Neural cell (in vitro differentiated cells): ENCODE measurements around the gene BIRC7. TPM values are rescaled to one million over a fixed set of nuclear protein-coding genes. Genes with fewer than 3 reads are reported as not detected.

Experiments used
- H2AFZ ChIP-seq: fragments of 200-600, 300-800 bp; sonication (generic), shearing (Covaris generic); 2 replicates; pipeline ENCODE4 v1.6.0; 2014; ENCODE audit warnings: low read depth, mild to moderate bottlenecking, antibody characterized with exemption, low read length, moderate library complexity
- H3F3A ChIP-seq: fragments of 200-600 bp; shearing (Covaris generic); 2 replicates; pipeline ENCODE4 v1.6.1; 2016; ENCODE audit warnings: mild to moderate bottlenecking, moderate library complexity, mixed read lengths, antibody characterized with exemption, low read length; ENCODE audit not compliant: insufficient read depth, poor library complexity, severe bottlenecking
- H3K27ac ChIP-seq: fragments of 200-600, 300-800 bp; sonication (generic), shearing (Covaris generic); 2 replicates; pipeline ENCODE4 v1.5.1; 2014; ENCODE audit warnings: mild to moderate bottlenecking, low read length, moderate library complexity
- H3K27me3 ChIP-seq: fragments of 300-800, 200-600 bp; sonication (generic), shearing (Covaris generic); 2 replicates; pipeline ENCODE4 v1.6.0; 2014; ENCODE audit warnings: mild to moderate bottlenecking, low read depth, low read length, moderate library complexity; ENCODE audit not compliant: insufficient read depth
- H3K36me3 ChIP-seq: fragments of 300-800, 200-600 bp; sonication (generic), shearing (Covaris generic); 2 replicates; pipeline ENCODE4 v1.5.1; 2014; ENCODE audit warnings: mild to moderate bottlenecking, antibody characterized with exemption, low read length, moderate library complexity; ENCODE audit not compliant: insufficient read depth
- H3K4me2 ChIP-seq: fragments of 300-800, 200-600 bp; sonication (generic), shearing (Covaris generic); 2 replicates; pipeline ENCODE4 v1.6.0; 2014; ENCODE audit warnings: mild to moderate bottlenecking, low read length
- H3K4me3 ChIP-seq: fragments of 300-800, 200-600 bp; sonication (generic), shearing (Covaris generic); 2 replicates; pipeline ENCODE4 v1.5.1; 2014; ENCODE audit warnings: mild to moderate bottlenecking, low read length, moderate library complexity
- H3K79me2 ChIP-seq: fragments of 200-600 bp; shearing (Covaris generic); replicated peaks from 2 replicates; pipeline ENCODE4 v1.6.0; 2014; ENCODE audit warnings: mild to moderate bottlenecking, low read length, moderate library complexity; ENCODE audit not compliant: insufficient read depth
- H3K9ac ChIP-seq: fragments of 300-800, 200-600 bp; sonication (generic), shearing (Covaris generic); 2 replicates; pipeline ENCODE4 v1.6.1; 2016; ENCODE audit warnings: mild to moderate bottlenecking, low read length, mixed read lengths
- H3K9me2 ChIP-seq: fragments of 200-600 bp; shearing (Covaris generic); 2 replicates; pipeline ENCODE4 v1.6.1; 2016; ENCODE audit warnings: mild to moderate bottlenecking, low read length, mixed read lengths; ENCODE audit not compliant: insufficient read depth
- H3K9me3 ChIP-seq: fragments of 200-600, 300-800 bp; sonication (generic), shearing (Covaris generic); 2 replicates; pipeline ENCODE4 v1.6.1; 2016; ENCODE audit warnings: mild to moderate bottlenecking, mixed run types, low read length, moderate library complexity, mixed read lengths
- H4K20me1 ChIP-seq: fragments of 200-600 bp; shearing (Covaris generic); 2 replicates; pipeline ENCODE4 v1.6.1; 2016; ENCODE audit warnings: mild to moderate bottlenecking, mixed run types; ENCODE audit not compliant: insufficient read depth
- CTCF ChIP-seq: fragments of 450-650 bp; IDR thresholded peaks from 2 replicates; pipeline ENCODE4 v1.5.1; 2014; ENCODE audit warnings: antibody characterized with exemption, mild to moderate bottlenecking, moderate library complexity; ENCODE audit not compliant: poor library complexity, severe bottlenecking
- EP300 ChIP-seq: fragments of 450-650 bp; conservative IDR thresholded peaks from 2 replicates; pipeline ENCODE4 v1.6.1; 2014; ENCODE audit warnings: antibody characterized with exemption, mild to moderate bottlenecking, moderate library complexity; ENCODE audit not compliant: poor library complexity, severe bottlenecking
- EZH2 ChIP-seq: fragments of 200-600, 300-800 bp; shearing (Covaris generic), sonication (generic); IDR thresholded peaks from 2 replicates; pipeline ENCODE4 v1.6.1; 2014; ENCODE audit warnings: antibody characterized with exemption, low read length, borderline replicate concordance, mild to moderate bottlenecking; ENCODE audit not compliant: insufficient read depth, poor library complexity, severe bottlenecking
- MXI1 ChIP-seq: fragments of 450-650 bp; conservative IDR thresholded peaks from 2 replicates; pipeline ENCODE4 v1.6.1; 2014; ENCODE audit warnings: antibody characterized with exemption, mild to moderate bottlenecking; ENCODE audit not compliant: poor library complexity, severe bottlenecking
- POLR2AphosphoS5 ChIP-seq: IDR thresholded peaks from 2 replicates; pipeline ENCODE4 v1.6.1; 2012
- RAD21 ChIP-seq: fragments of 450-650 bp; conservative IDR thresholded peaks from 2 replicates; pipeline ENCODE4 v1.6.1; 2014; ENCODE audit warnings: antibody characterized with exemption, mild to moderate bottlenecking, moderate library complexity
- REST ChIP-seq: IDR thresholded peaks from 2 replicates; pipeline ENCODE4 v1.6.1; 2012; ENCODE audit warnings: borderline replicate concordance
- SMC3 ChIP-seq: fragments of 450-650 bp; conservative IDR thresholded peaks from 2 replicates; pipeline ENCODE4 v1.6.1; 2014; ENCODE audit warnings: antibody characterized with exemption, mild to moderate bottlenecking, moderate library complexity; ENCODE audit not compliant: poor library complexity
- TAF1 ChIP-seq: IDR thresholded peaks from 2 replicates; pipeline ENCODE4 v1.6.1; 2012; ENCODE audit warnings: low read depth
- polyA plus RNA-seq: library from polyadenylated mRNA; depleted of rRNA; stranded (reverse); fragments of >200 nt; gene quantifications from 2 replicates; pipeline ENCODE4 v1.2.3, GENCODE V29; 2014

The BIRC7 gene
- polyA plus RNA-seq, 1 donor from 2014 or later, result not detected

GRCh38 chr20:63204362-63204761 lies 31.3 kb upstream of the BIRC7 start:
- Histone ChIP-seq H3K4me3 (no peak overlapping the region), H3K9me3 (no peaks in the 10 kb centered on the region), H4K20me1 (peaks cover 9% of the 10 kb centered on the region), H3K79me2 (peaks cover 6% of the 10 kb centered on the region), H3K9me2 (no peaks in the 10 kb centered on the region), H3K27me3 (no peaks in the 10 kb centered on the region), H3F3A (no peaks in the 10 kb centered on the region), H3K4me2 (no peak overlapping the region), H2AFZ (no peak overlapping the region), H3K9ac (no peak overlapping the region), H3K27ac (no peak overlapping the region), H3K36me3 (no peaks in the 10 kb centered on the region)
- no peak for TF ChIP-seq CTCF
- TF ChIP-seq TAF1, result no peak
- no peak for TF ChIP-seq RAD21
- no peak for TF ChIP-seq POLR2AphosphoS5
- TF ChIP-seq SMC3, result no peak
- no peak for TF ChIP-seq MXI1
- no peak for TF ChIP-seq EP300
- no peak for TF ChIP-seq REST
- TF ChIP-seq EZH2, result no peak

- Histone ChIP-seq H3K4me2 (no peak overlapping the region), H3K9me2 (no peaks in the 10 kb centered on the region), H3K9me3 (no peaks in the 10 kb centered on the region), H2AFZ (no peak overlapping the region), H3F3A (no peaks in the 10 kb centered on the region), H3K36me3 (no peaks in the 10 kb centered on the region), H3K4me3 (no peak overlapping the region), H3K79me2 (peaks cover 7% of the 10 kb centered on the region), H3K27ac (no peak overlapping the region), H4K20me1 (peaks cover 7% of the 10 kb centered on the region), H3K9ac (no peak overlapping the region), H3K27me3 (no peaks in the 10 kb centered on the region)
- TF ChIP-seq SMC3, result no peak
- no peak for TF ChIP-seq RAD21
- TF ChIP-seq EP300, result no peak
- TF ChIP-seq REST, result no peak
These were observed 29.8 kb upstream of the BIRC7 start for GRCh38 chr20:63205896-63206295.
